Measurements from ENCODE around the gene RTN1.

DNA sequence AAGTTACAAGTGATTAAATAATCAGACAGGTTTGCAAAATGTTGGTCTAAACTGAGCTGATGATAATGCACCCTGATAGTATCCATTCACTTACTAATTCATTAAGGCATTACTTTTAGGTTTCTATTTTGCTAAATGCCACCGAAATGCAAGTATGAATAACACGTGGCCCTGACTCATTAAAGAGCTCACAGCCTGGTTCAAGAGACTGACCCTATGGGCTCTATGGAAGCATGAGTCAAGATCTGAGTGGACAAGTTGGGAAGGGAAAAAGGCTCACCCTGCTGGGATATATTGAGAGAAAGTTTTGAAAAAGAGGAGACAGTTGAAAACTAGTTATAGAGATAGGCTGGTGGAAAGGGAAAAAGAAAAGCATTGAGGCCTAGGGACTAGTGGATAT is 34.6 kb upstream of the RTN1 start:
- TF ChIP-seq, protein P1, sequence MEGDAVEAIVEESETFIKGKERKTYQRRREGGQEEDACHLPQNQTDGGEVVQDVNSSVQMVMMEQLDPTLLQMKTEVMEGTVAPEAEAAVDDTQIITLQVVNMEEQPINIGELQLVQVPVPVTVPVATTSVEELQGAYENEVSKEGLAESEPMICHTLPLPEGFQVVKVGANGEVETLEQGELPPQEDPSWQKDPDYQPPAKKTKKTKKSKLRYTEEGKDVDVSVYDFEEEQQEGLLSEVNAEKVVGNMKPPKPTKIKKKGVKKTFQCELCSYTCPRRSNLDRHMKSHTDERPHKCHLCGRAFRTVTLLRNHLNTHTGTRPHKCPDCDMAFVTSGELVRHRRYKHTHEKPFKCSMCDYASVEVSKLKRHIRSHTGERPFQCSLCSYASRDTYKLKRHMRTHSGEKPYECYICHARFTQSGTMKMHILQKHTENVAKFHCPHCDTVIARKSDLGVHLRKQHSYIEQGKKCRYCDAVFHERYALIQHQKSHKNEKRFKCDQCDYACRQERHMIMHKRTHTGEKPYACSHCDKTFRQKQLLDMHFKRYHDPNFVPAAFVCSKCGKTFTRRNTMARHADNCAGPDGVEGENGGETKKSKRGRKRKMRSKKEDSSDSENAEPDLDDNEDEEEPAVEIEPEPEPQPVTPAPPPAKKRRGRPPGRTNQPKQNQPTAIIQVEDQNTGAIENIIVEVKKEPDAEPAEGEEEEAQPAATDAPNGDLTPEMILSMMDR (IDR thresholded peaks at IDR 0.05), result no peak
- TF ChIP-seq POLR2A (IDR thresholded peaks at IDR 0.05), result no peak
